ENCODE measurements around the gene OR51B4. TPM values are rescaled to one million over a fixed set of nuclear protein-coding genes. Genes with fewer than 3 reads are reported as not detected.
"Not testable (repeated sequence)": the region's sequence is repeated elsewhere in the genome, so short reads cannot be mapped to it uniquely, and the experiment has no call there.

OR51B4 gene
- total and polyA plus RNA-seq, 7 experiments from 2014 or later: not detected

GRCh38 chr11:5339771-5340322 is 38.1 kb upstream of the OR51B4 start:
- H3K27ac Mint-ChIP-seq: no peak overlapping the region
- ChIA-PET POLR2A (no interaction called here), CTCF (no interaction called here)
- H3K9me3 Mint-ChIP-seq: peaks cover 0 to 2% (median 0%) of the 10 kb centered on the region in 11 donors
- H3K27me3 Mint-ChIP-seq: peaks cover 0 to 14% (median 5%) of the 10 kb centered on the region in 5 donors
- Histone ChIP-seq H3K27ac (ENCODE audit: low read depth, low read length) (no peak overlapping the region), H3K36me3 (ENCODE audit: control insufficient read depth in 2 of 3, insufficient read depth in 3 of 3, low read length in 3 of 3) (no peaks in the 10 kb centered on the region), H3K27me3 (ENCODE audit: control insufficient read depth in 2 of 2, insufficient read depth in 2 of 2, low read length in 2 of 2) (peaks cover 0 to 5% of the 10 kb centered on the region in 2 donors), H3K4me3 (ENCODE audit: low read length) (no peak overlapping the region), H3K9me3 (ENCODE audit: control insufficient read depth in 2 of 3, low read length in 3 of 3) (no peaks in the 10 kb centered on the region), H3K4me1 (ENCODE audit: control insufficient read depth in 2 of 2, insufficient read depth in 2 of 2, low read length in 2 of 2) (no peaks in the 10 kb centered on the region)
- intact Hi-C loops (cut with micrococcal nuclease): no loop called here
- no peak overlapping the region for H3K4me3 Mint-ChIP-seq
- H3K36me3 Mint-ChIP-seq: no peaks in the 10 kb centered on the region
- ATAC-seq (no peak), DNase-seq (no peak)
- no peaks in the 10 kb centered on the region for H3K4me1 Mint-ChIP-seq

- H3K4me3 ChIP-seq (ENCODE audit: low read length); H3K27ac Mint-ChIP-seq; intact Hi-C loops (cut with micrococcal nuclease); H3K9me3 Mint-ChIP-seq; ATAC-seq; H3K36me3 Mint-ChIP-seq; H3K4me1 Mint-ChIP-seq; H3K27me3 ChIP-seq (ENCODE audit: control insufficient read depth in 2 of 2, insufficient read depth in 2 of 2, low read length in 2 of 2); CTCF ChIA-PET; H3K9me3 ChIP-seq (ENCODE audit: control insufficient read depth in 2 of 3, low read length in 3 of 3); DNase-seq; H3K27ac ChIP-seq (ENCODE audit: low read depth, low read length); H3K36me3 ChIP-seq (ENCODE audit: control insufficient read depth in 2 of 3, insufficient read depth in 3 of 3, low read length in 3 of 3); POLR2A ChIA-PET; H3K4me1 ChIP-seq (ENCODE audit: control insufficient read depth in 2 of 2, insufficient read depth in 2 of 2, low read length in 2 of 2); H3K4me3 Mint-ChIP-seq: not testable (repeated sequence)
- H3K27me3 Mint-ChIP-seq: peaks cover 0 to 14% (median 5%) of the 10 kb centered on the region in 5 donors
Measured at GRCh38 chr11:5337253-5337652, 35.5 kb upstream of the OR51B4 start.

GRCh38 chr11:5336331-5336730 is 34.6 kb upstream of the OR51B4 start:
- no peaks in the 10 kb centered on the region for H3K36me3 ChIP-seq (ENCODE audit: control insufficient read depth in 2 of 3, insufficient read depth in 3 of 3, low read length in 3 of 3)
- peaks cover 0 to 5% of the 10 kb centered on the region in 2 donors for H3K27me3 ChIP-seq (ENCODE audit: control insufficient read depth in 2 of 2, insufficient read depth in 2 of 2, low read length in 2 of 2)
- no peak overlapping the region for H3K27ac ChIP-seq (ENCODE audit: low read depth, low read length)
- Mint-ChIP-seq H3K4me3 (no peak overlapping the region), H3K4me1 (no peaks in the 10 kb centered on the region), H3K27ac (no peak overlapping the region), H3K36me3 (no peaks in the 10 kb centered on the region), H3K27me3 (peaks cover 0 to 14% (median 5%) of the 10 kb centered on the region in 5 donors), H3K9me3 (peaks cover 0 to 2% (median 0%) of the 10 kb centered on the region in 11 donors)
- POLR2A ChIA-PET: no interaction called here
- ATAC-seq (no peak), DNase-seq (no peak)
- no peak overlapping the region for H3K4me3 ChIP-seq (ENCODE audit: low read length)
- no peaks in the 10 kb centered on the region for H3K4me1 ChIP-seq (ENCODE audit: control insufficient read depth in 2 of 2, insufficient read depth in 2 of 2, low read length in 2 of 2)
- H3K9me3 ChIP-seq (ENCODE audit: control insufficient read depth in 2 of 3, low read length in 3 of 3): no peaks in the 10 kb centered on the region
- intact Hi-C loops (cut with micrococcal nuclease): no loop called here
- CTCF ChIA-PET: no interaction called here

GRCh38 chr11:5335170-5335569 is 33.4 kb upstream of the OR51B4 start:
- ChIA-PET CTCF (no interaction called here), POLR2A (no interaction called here)
- intact Hi-C loops (cut with micrococcal nuclease): no loop called here
- peaks cover 0 to 20% (median 13%) of the 10 kb centered on the region in 5 donors for H3K27me3 Mint-ChIP-seq
- Histone ChIP-seq H3K36me3 (ENCODE audit: control insufficient read depth in 2 of 3, insufficient read depth in 3 of 3, low read length in 3 of 3) (no peaks in the 10 kb centered on the region), H3K27me3 (ENCODE audit: control insufficient read depth in 2 of 2, insufficient read depth in 2 of 2, low read length in 2 of 2) (peaks cover 0 to 5% of the 10 kb centered on the region in 2 donors), H3K27ac (ENCODE audit: low read depth, low read length) (no peak overlapping the region), H3K4me1 (ENCODE audit: control insufficient read depth in 2 of 2, insufficient read depth in 2 of 2, low read length in 2 of 2) (no peaks in the 10 kb centered on the region), H3K9me3 (ENCODE audit: control insufficient read depth in 2 of 3, low read length in 3 of 3) (no peaks in the 10 kb centered on the region), H3K4me3 (ENCODE audit: low read length) (no peak overlapping the region)
- H3K36me3 Mint-ChIP-seq: no peaks in the 10 kb centered on the region
- ATAC-seq (no peak), DNase-seq (no peak)
- H3K4me1 Mint-ChIP-seq: no peaks in the 10 kb centered on the region
- no peak overlapping the region for H3K4me3 Mint-ChIP-seq
- H3K9me3 Mint-ChIP-seq: peaks cover 0 to 4% (median 0%) of the 10 kb centered on the region in 11 donors
- no peak overlapping the region for H3K27ac Mint-ChIP-seq

- Mint-ChIP-seq H3K4me1 (no peaks in the 10 kb centered on the region), H3K27ac (no peak within 1 kb of the TSS), H3K27me3 (peaks cover 0 to 8% (median 4%) of the 10 kb centered on the region in 5 donors), H3K4me3 (no peak within 1 kb of the TSS), H3K9me3 (peaks cover 0 to 1% (median 0%) of the 10 kb centered on the region in 11 donors), H3K36me3 (no peaks in the 10 kb centered on the region)
- ATAC-seq: no peak
- ChIA-PET POLR2A (no interaction called here), CTCF (no interaction called here)
- Histone ChIP-seq H3K27ac (ENCODE audit: low read depth, low read length) (no peak within 1 kb of the TSS), H3K9me3 (ENCODE audit: control insufficient read depth in 2 of 3, low read length in 3 of 3) (no peaks in the 10 kb centered on the region), H3K27me3 (ENCODE audit: control insufficient read depth in 2 of 2, insufficient read depth in 2 of 2, low read length in 2 of 2) (no peaks in the 10 kb centered on the region), H3K4me3 (ENCODE audit: low read length) (no peak within 1 kb of the TSS), H3K36me3 (ENCODE audit: control insufficient read depth in 2 of 3, insufficient read depth in 3 of 3, low read length in 3 of 3) (no peaks in the 10 kb centered on the region), H3K4me1 (ENCODE audit: control insufficient read depth in 2 of 2, insufficient read depth in 2 of 2, low read length in 2 of 2) (no peaks in the 10 kb centered on the region)
- intact Hi-C loops (cut with micrococcal nuclease): no loop called here
- DNase-seq: no peak
Measured at GRCh38 chr11:5324197-5324596, 22.5 kb upstream of the OR51B4 start, which contains the start of gene OR51B2. OR51B2 (minus strand) TSS chr11:5324297; CDS start chr11:5324297, 0 bp downstream.

GRCh38 chr11:5317292-5317691 is 15.5 kb upstream of the OR51B4 start:
- ChIA-PET CTCF (no interaction called here), POLR2A (no interaction called here)
- Histone ChIP-seq H3K4me1 (ENCODE audit: control insufficient read depth in 2 of 2, insufficient read depth in 2 of 2, low read length in 2 of 2) (no peaks in the 10 kb centered on the region), H3K27me3 (ENCODE audit: control insufficient read depth in 2 of 2, insufficient read depth in 2 of 2, low read length in 2 of 2) (no peaks in the 10 kb centered on the region), H3K27ac (ENCODE audit: low read depth, low read length) (no peak overlapping the region), H3K9me3 (ENCODE audit: control insufficient read depth in 2 of 3, low read length in 3 of 3) (no peaks in the 10 kb centered on the region), H3K4me3 (ENCODE audit: low read length) (no peak overlapping the region), H3K36me3 (ENCODE audit: control insufficient read depth in 2 of 3, insufficient read depth in 3 of 3, low read length in 3 of 3) (no peaks in the 10 kb centered on the region)
- ATAC-seq (no peak), DNase-seq (no peak)
- Mint-ChIP-seq H3K27ac (no peak overlapping the region), H3K4me3 (no peak overlapping the region), H3K4me1 (no peaks in the 10 kb centered on the region), H3K27me3 (peaks cover 0 to 8% (median 3%) of the 10 kb centered on the region in 5 donors), H3K36me3 (no peaks in the 10 kb centered on the region), H3K9me3 (peaks cover 0 to 6% (median 0%) of the 10 kb centered on the region in 11 donors)
- intact Hi-C loops (cut with micrococcal nuclease): no loop called here

GRCh38 chr11:5313326-5314023 is 11.7 kb upstream of the OR51B4 start:
- intact Hi-C loops (cut with micrococcal nuclease); ATAC-seq; H3K4me1 ChIP-seq (ENCODE audit: control insufficient read depth in 2 of 2, insufficient read depth in 2 of 2, low read length in 2 of 2); H3K4me3 Mint-ChIP-seq; H3K9me3 Mint-ChIP-seq; H3K4me1 Mint-ChIP-seq; H3K27me3 ChIP-seq (ENCODE audit: control insufficient read depth in 2 of 2, insufficient read depth in 2 of 2, low read length in 2 of 2); POLR2A ChIA-PET; H3K27ac Mint-ChIP-seq; H3K4me3 ChIP-seq (ENCODE audit: low read length); CTCF ChIA-PET; DNase-seq; H3K36me3 ChIP-seq (ENCODE audit: control insufficient read depth in 2 of 3, insufficient read depth in 3 of 3, low read length in 3 of 3); H3K36me3 Mint-ChIP-seq; H3K27ac ChIP-seq (ENCODE audit: low read depth, low read length); H3K9me3 ChIP-seq (ENCODE audit: control insufficient read depth in 2 of 3, low read length in 3 of 3): not testable (repeated sequence)
- peaks cover 0 to 14% (median 6%) of the 10 kb centered on the region in 5 donors for H3K27me3 Mint-ChIP-seq

Measured in naive thymus-derived CD4-positive, alpha-beta T cell (primary cell).